Astrocyte (in vitro differentiated cells and primary cell): ENCODE results near the gene TRPV2. TPM values are rescaled to one million over a fixed set of nuclear protein-coding genes. Genes with fewer than 3 reads are reported as not detected.
A peak's percentile ranks its signal among the peaks of the same experiment; 100 is the strongest.

Source experiments
- DNase-seq: peaks from one replicate; pipeline ENCODE4 v3.0.0-alpha.2; 2010; ENCODE audit warnings: low read depth
- FAIRE-seq: peaks from 2 replicates; lab custom pipeline; 2011; peaks lifted over from hg19 to GRCh38; lab: Jason Lieb, UNC
- H2AFZ ChIP-seq: 2 replicates; pipeline ENCODE4 v1.6.0; 2012; ENCODE audit warnings: low read depth, low read length, inconsistent platforms
- H3K27ac ChIP-seq: 2 replicates; pipeline ENCODE4 v1.5.1; 2011; ENCODE audit warnings: low read depth, low read length, inconsistent platforms
- H3K27me3 ChIP-seq: 2 replicates; pipeline ENCODE4 v1.6.0; 2011; ENCODE audit warnings: low read length, inconsistent platforms; ENCODE audit not compliant: insufficient read depth
- H3K36me3 ChIP-seq: 2 replicates; pipeline ENCODE4 v1.5.1; 2011; ENCODE audit warnings: low read length, inconsistent platforms; ENCODE audit not compliant: insufficient read depth
- H3K4me1 ChIP-seq: 2 replicates; pipeline ENCODE4 v1.5.1; 2011; ENCODE audit warnings: low read length, inconsistent platforms; ENCODE audit not compliant: insufficient read depth
- H3K4me2 ChIP-seq: 2 replicates; pipeline ENCODE4 v1.6.0; 2012; ENCODE audit warnings: low read length, inconsistent platforms
- H3K4me3 ChIP-seq: 2 replicates; pipeline ENCODE4 v1.5.1; 2011; ENCODE audit warnings: low read depth, mild to moderate bottlenecking, low read length, inconsistent platforms; ENCODE audit not compliant: insufficient read depth
- H3K79me2 ChIP-seq: 2 replicates; pipeline ENCODE4 v1.6.0; 2012; ENCODE audit warnings: mild to moderate bottlenecking, low read length, inconsistent platforms; ENCODE audit not compliant: insufficient read depth
- H3K9ac ChIP-seq: 2 replicates; pipeline ENCODE4 v1.6.0; 2012; ENCODE audit warnings: mild to moderate bottlenecking, low read length, inconsistent platforms
- H3K9me3 ChIP-seq: 2 replicates; pipeline ENCODE4 v1.5.1; 2012; ENCODE audit warnings: low read depth, mild to moderate bottlenecking, low read length, inconsistent platforms; ENCODE audit not compliant: insufficient read depth
- H4K20me1 ChIP-seq: 2 replicates; pipeline ENCODE4 v1.6.0; 2012; ENCODE audit warnings: low read length, inconsistent platforms; ENCODE audit not compliant: insufficient read depth
- H3K27ac Mint-ChIP-seq: one replicate; pipeline ENCODE4 v1.8.0; 2021; ENCODE audit warnings: mild to moderate bottlenecking, mixed read lengths; ENCODE audit not compliant: unreplicated experiment
- H3K27me3 Mint-ChIP-seq: one replicate; pipeline ENCODE4 v1.8.0; 2021; ENCODE audit warnings: low read depth, mixed read lengths; ENCODE audit not compliant: unreplicated experiment
- H3K36me3 Mint-ChIP-seq: one replicate; pipeline ENCODE4 v1.8.0; 2021; ENCODE audit warnings: low read depth, mixed read lengths; ENCODE audit not compliant: unreplicated experiment
- H3K4me1 Mint-ChIP-seq: one replicate; pipeline ENCODE4 v1.8.0; 2021; ENCODE audit warnings: low read depth, mixed read lengths; ENCODE audit not compliant: unreplicated experiment
- H3K4me3 Mint-ChIP-seq: one replicate; pipeline ENCODE4 v1.8.0; 2021; ENCODE audit warnings: mild to moderate bottlenecking, moderate library complexity, mixed read lengths; ENCODE audit not compliant: unreplicated experiment
- H3K9me3 Mint-ChIP-seq: one replicate; pipeline ENCODE4 v1.8.0; 2021; ENCODE audit warnings: mild to moderate bottlenecking, mixed read lengths; ENCODE audit not compliant: unreplicated experiment
- EZH2 ChIP-seq: IDR thresholded peaks from 2 replicates; pipeline ENCODE4 v1.6.1; 2012; ENCODE audit warnings: mild to moderate bottlenecking, low read length, inconsistent platforms; ENCODE audit not compliant: insufficient read depth
- total RNA-seq: library from RNA; stranded (reverse); gene quantifications from 2 replicates; pipeline ENCODE4 v1.2.1, GENCODE V29; 2021
- TF ChIP-seq, protein P1 (sequence below): IDR thresholded peaks from 2 replicates; pipeline ENCODE4 v1.5.1; 2011; ENCODE audit warnings: low read depth, mild to moderate bottlenecking, inconsistent platforms, low read length, moderate library complexity; ENCODE audit not compliant: insufficient read depth

TRPV2 gene
- total RNA-seq, 1 donor from 2014 or later: 0.86 TPM

DNA sequence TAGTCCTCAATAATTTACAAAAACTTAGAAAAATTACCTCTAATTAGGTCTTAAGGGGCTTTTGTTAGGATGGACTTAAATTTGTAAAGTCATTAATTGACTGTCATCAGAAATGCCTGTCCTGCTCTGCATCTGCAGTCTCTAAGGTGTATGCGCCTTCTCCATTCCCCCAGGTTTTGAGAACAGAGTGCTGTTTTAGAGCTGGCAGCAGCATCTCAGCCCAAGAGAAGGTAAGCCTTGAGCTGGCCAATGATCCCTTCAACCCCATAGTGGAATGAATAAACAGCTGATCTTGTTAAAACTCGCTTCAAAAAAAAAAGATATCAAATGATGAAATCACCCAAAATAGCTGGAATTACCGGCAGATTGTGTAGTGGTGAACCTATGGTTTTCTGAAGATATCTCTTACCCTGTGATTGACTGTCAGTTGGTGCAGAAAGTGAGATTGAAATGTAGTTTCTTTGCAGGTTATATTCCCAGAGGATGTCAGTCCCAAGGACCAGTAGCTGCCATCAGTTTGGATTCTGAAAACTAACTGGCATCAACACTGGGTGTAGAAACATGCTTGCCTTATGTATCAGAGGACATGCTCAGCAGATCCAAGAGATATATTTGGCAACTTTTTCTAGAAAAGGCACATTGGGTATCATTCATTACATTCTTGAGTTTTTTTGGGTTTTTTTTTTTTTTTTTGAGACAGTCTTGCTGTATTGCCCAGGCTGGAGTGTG, 25.7 kb downstream of the TRPV2 start:
- H3K79me2 ChIP-seq: peaks cover 51% of the 10 kb centered on the region
- peak overlapping the region; percentile 95 for H3K4me2 ChIP-seq
- H3K4me1 Mint-ChIP-seq: peaks cover 16% of the 10 kb centered on the region
- H2AFZ ChIP-seq: no peak overlapping the region
- no peaks in the 10 kb centered on the region for H3K27me3 ChIP-seq
- H3K27ac ChIP-seq: no peak overlapping the region
- peaks cover 33% of the 10 kb centered on the region for H3K36me3 Mint-ChIP-seq
- peaks cover 45% of the 10 kb centered on the region for H3K36me3 ChIP-seq
- peak overlapping the region; percentile 99 for H3K4me3 ChIP-seq
- DNase-seq (no peak), FAIRE-seq (no peak)
- peaks cover 64% of the 10 kb centered on the region for H4K20me1 ChIP-seq
- H3K4me3 Mint-ChIP-seq: peak overlapping the region; percentile 99
- H3K9ac ChIP-seq: peak overlapping the region; percentile 95
- peaks cover 31% of the 10 kb centered on the region for H3K4me1 ChIP-seq
- TF ChIP-seq EZH2: no peak
- TF ChIP-seq, protein P1, sequence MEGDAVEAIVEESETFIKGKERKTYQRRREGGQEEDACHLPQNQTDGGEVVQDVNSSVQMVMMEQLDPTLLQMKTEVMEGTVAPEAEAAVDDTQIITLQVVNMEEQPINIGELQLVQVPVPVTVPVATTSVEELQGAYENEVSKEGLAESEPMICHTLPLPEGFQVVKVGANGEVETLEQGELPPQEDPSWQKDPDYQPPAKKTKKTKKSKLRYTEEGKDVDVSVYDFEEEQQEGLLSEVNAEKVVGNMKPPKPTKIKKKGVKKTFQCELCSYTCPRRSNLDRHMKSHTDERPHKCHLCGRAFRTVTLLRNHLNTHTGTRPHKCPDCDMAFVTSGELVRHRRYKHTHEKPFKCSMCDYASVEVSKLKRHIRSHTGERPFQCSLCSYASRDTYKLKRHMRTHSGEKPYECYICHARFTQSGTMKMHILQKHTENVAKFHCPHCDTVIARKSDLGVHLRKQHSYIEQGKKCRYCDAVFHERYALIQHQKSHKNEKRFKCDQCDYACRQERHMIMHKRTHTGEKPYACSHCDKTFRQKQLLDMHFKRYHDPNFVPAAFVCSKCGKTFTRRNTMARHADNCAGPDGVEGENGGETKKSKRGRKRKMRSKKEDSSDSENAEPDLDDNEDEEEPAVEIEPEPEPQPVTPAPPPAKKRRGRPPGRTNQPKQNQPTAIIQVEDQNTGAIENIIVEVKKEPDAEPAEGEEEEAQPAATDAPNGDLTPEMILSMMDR: no peak
- H3K9me3 Mint-ChIP-seq: peaks cover 2% of the 10 kb centered on the region
- H3K27ac Mint-ChIP-seq: peak overlapping the region; percentile 63
- H3K9me3 ChIP-seq: no peaks in the 10 kb centered on the region
- no peaks in the 10 kb centered on the region for H3K27me3 Mint-ChIP-seq

DNA sequence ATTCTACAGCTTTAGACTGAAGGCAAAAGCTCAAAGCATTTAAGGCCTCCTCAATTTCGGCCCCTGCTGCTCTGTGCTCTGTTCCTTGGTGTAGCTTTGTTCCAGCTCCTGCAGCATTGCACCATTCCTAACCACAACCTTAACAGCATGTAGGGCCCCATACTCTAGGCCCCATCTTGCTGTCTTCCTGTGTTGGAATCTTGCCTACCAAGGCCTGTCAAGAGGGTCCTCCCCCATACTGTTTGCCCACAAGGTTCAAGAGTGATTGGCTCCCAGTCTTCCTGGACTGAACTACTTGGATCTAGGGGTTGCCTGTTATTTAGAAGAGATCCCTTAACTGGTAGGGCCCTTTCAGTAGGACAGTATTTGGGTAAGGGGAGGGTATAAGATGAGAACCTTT, 26.8 kb downstream of the TRPV2 start:
- Histone ChIP-seq H3K27me3 (no peaks in the 10 kb centered on the region), H4K20me1 (peaks cover 74% of the 10 kb centered on the region), H3K4me2 (peak overlapping the region; percentile 95), H3K79me2 (peaks cover 51% of the 10 kb centered on the region), H3K4me3 (peak overlapping the region; percentile 99), H3K27ac (no peak overlapping the region), H3K36me3 (peaks cover 45% of the 10 kb centered on the region), H3K9ac (peak overlapping the region; percentile 95), H3K4me1 (peaks cover 31% of the 10 kb centered on the region), H2AFZ (no peak overlapping the region), H3K9me3 (no peaks in the 10 kb centered on the region)
- H3K27ac Mint-ChIP-seq: peak overlapping the region; percentile 26
- peaks cover 16% of the 10 kb centered on the region for H3K4me1 Mint-ChIP-seq
- H3K9me3 Mint-ChIP-seq: peaks cover 2% of the 10 kb centered on the region
- TF ChIP-seq, protein P1: no peak
- TF ChIP-seq EZH2: no peak
- FAIRE-seq (no peak), DNase-seq (no peak)
- H3K36me3 Mint-ChIP-seq: peaks cover 36% of the 10 kb centered on the region
- no peaks in the 10 kb centered on the region for H3K27me3 Mint-ChIP-seq
- H3K4me3 Mint-ChIP-seq: peak overlapping the region; percentile 99
